IMR-90 (cell line): ENCODE results near the gene SMG1. TPM values are rescaled to one million over a fixed set of nuclear protein-coding genes. Genes with fewer than 3 reads are reported as not detected.

Experiments used
- ATAC-seq: fragments of 200-7000 bp; cut with Tn5 transposase; 2 replicates; pipeline ENCODE4 v1.9.1; 2020; ENCODE audit warnings: low read depth, mild to moderate bottlenecking, moderate library complexity
- BruUV-seq: library from RNA; stranded (reverse); fragments of 400-500 nt; replicated peaks from 2 replicates; lab custom pipeline; 2021; lab: Mats Ljungman, UMichigan
- CTCF ChIA-PET: fragments of 300-600 bp; formaldehyde crosslinking; extraction: SDS; loops from one replicate; lab custom pipeline; 2021; ENCODE audit warnings: antibody characterized with exemption; lab: Yijun Ruan, JAX
- POLR2A ChIA-PET: fragments of 300-600 bp; sonication (Branson Sonifier 250); formaldehyde crosslinking; loops from one replicate; lab custom pipeline; 2022; ENCODE audit warnings: antibody characterized with exemption; ENCODE audit not compliant: unreplicated experiment; lab: Charles Lee
- DNase-seq: peaks from one replicate; pipeline ENCODE4 v3.0.0; 2013
- H2AFZ ChIP-seq: replicated peaks from 2 replicates; pipeline ENCODE3; 2013; ENCODE audit warnings: low read length, mild to moderate bottlenecking; ENCODE audit not compliant: poor library complexity
- H2AK5ac ChIP-seq: 2 replicates; pipeline ENCODE4 v1.6.1; 2013; ENCODE audit warnings: low read depth, low read length, inconsistent platforms
- H2AK9ac ChIP-seq: replicated peaks from 2 replicates; pipeline ENCODE3; 2013; ENCODE audit warnings: mild to moderate bottlenecking, low read depth, low read length, moderate library complexity; ENCODE audit not compliant: poor library complexity
- H2BK120ac ChIP-seq: 2 replicates; pipeline ENCODE4 v1.6.1; 2013; ENCODE audit warnings: low read depth, low read length, inconsistent platforms
- H2BK15ac ChIP-seq: 3 replicates; pipeline ENCODE4 v1.6.1; 2013; ENCODE audit warnings: low read depth, low read length, inconsistent platforms
- H2BK20ac ChIP-seq: 2 replicates; pipeline ENCODE4 v1.6.1; 2013; ENCODE audit warnings: low read depth, mild to moderate bottlenecking, inconsistent platforms, low read length, moderate library complexity
- H2BK5ac ChIP-seq: 2 replicates; pipeline ENCODE4 v1.6.1; 2013; ENCODE audit warnings: mild to moderate bottlenecking, low read depth, low read length, inconsistent platforms; ENCODE audit not compliant: poor library complexity, severe bottlenecking
- H3K14ac ChIP-seq: replicated peaks from 2 replicates; pipeline ENCODE4 v1.6.1; 2013; ENCODE audit warnings: low read depth, low read length, inconsistent platforms
- H3K18ac ChIP-seq: 2 replicates; pipeline ENCODE4 v1.6.1; 2013; ENCODE audit warnings: low read depth, low read length, control low read depth
- H3K23ac ChIP-seq: 2 replicates; pipeline ENCODE4 v1.6.1; 2013; ENCODE audit warnings: low read depth, low read length, inconsistent platforms
- H3K27ac ChIP-seq: 2 replicates; pipeline ENCODE4 v1.5.1; 2013; ENCODE audit warnings: mild to moderate bottlenecking, control low read depth, low read length; ENCODE audit not compliant: insufficient read depth
- H3K27me3 ChIP-seq: 2 replicates; pipeline ENCODE4 v1.6.1; 2013; ENCODE audit warnings: low read length; ENCODE audit not compliant: control insufficient read depth, insufficient read depth
- H3K36me3 ChIP-seq: 2 replicates; pipeline ENCODE4 v1.6.1; 2013; ENCODE audit warnings: low read length, mixed read lengths; ENCODE audit not compliant: control insufficient read depth, insufficient read depth
- H3K4ac ChIP-seq: 2 replicates; pipeline ENCODE4 v1.6.1; 2013; ENCODE audit warnings: low read depth, low read length, inconsistent platforms
- H3K4me1 ChIP-seq: 2 replicates; pipeline ENCODE4 v1.6.1; 2013; ENCODE audit warnings: low read length, mixed read lengths; ENCODE audit not compliant: control insufficient read depth, insufficient read depth
- H3K4me2 ChIP-seq: 2 replicates; pipeline ENCODE4 v1.6.1; 2013; ENCODE audit warnings: low read depth, mild to moderate bottlenecking, control low read depth, low read length, moderate library complexity
- H3K4me3 ChIP-seq: 2 replicates; pipeline ENCODE4 v1.5.1; 2013; ENCODE audit warnings: low read depth, mild to moderate bottlenecking, control low read depth, low read length, moderate library complexity; ENCODE audit not compliant: insufficient read depth
- H3K56ac ChIP-seq: 2 replicates; pipeline ENCODE4 v1.6.1; 2013; ENCODE audit warnings: low read length, inconsistent platforms; ENCODE audit not compliant: insufficient read depth; ENCODE audit errors: extremely low read depth
- H3K79me1 ChIP-seq, 2 experiments: 2 replicates each; pipeline ENCODE4 v1.6.1; 2013; ENCODE audit warnings: low read length in 2 of 2, inconsistent platforms in 1 of 2, low read depth in 1 of 2
- H3K9ac ChIP-seq: 2 replicates; pipeline ENCODE4 v1.6.1; 2013; ENCODE audit warnings: low read depth, low read length, control low read depth
- H3K9me1 ChIP-seq: 2 replicates; pipeline ENCODE4 v1.6.1; 2013; ENCODE audit warnings: low read length, inconsistent platforms; ENCODE audit not compliant: insufficient read depth
- H3K9me3 ChIP-seq: 2 replicates; pipeline ENCODE4 v1.6.1; 2013; ENCODE audit warnings: low read length; ENCODE audit not compliant: control insufficient read depth, insufficient read depth
- H4K20me1 ChIP-seq: 2 replicates; pipeline ENCODE4 v1.6.1; 2013; ENCODE audit warnings: low read length, inconsistent platforms; ENCODE audit not compliant: insufficient read depth
- H4K5ac ChIP-seq: 2 replicates; pipeline ENCODE4 v1.6.1; 2013; ENCODE audit warnings: mild to moderate bottlenecking, low read depth, low read length, control low read depth
- H4K8ac ChIP-seq, 2 experiments: 2 replicates each; pipeline ENCODE4 v1.6.1; 2013; ENCODE audit warnings: low read depth in 2 of 2, low read length in 2 of 2, control low read depth in 1 of 2, inconsistent platforms in 1 of 2
- H4K91ac ChIP-seq: 2 replicates; pipeline ENCODE4 v1.6.1; 2013; ENCODE audit warnings: low read depth, low read length, inconsistent platforms; ENCODE audit not compliant: insufficient read depth
- BHLHE40 ChIP-seq: fragments of 150-350 bp; IDR thresholded peaks from 2 replicates; pipeline ENCODE4 v1.6.1; 2016; ENCODE audit warnings: mild to moderate bottlenecking, low read depth, low read length
- CEBPB ChIP-seq: IDR thresholded peaks from 2 replicates; pipeline ENCODE4 v1.6.1; 2012; ENCODE audit warnings: low read depth, low read length, improper control_type of control experiment
- CHD1 ChIP-seq: IDR thresholded peaks from 2 replicates; pipeline ENCODE4 v1.6.1; 2012; ENCODE audit warnings: low read depth, low read length, improper control_type of control experiment
- CTCF ChIP-seq: conservative IDR thresholded peaks from 2 replicates; pipeline ENCODE4 v1.5.1; 2012; ENCODE audit warnings: mild to moderate bottlenecking, low read depth, low read length, improper control_type of control experiment
- ELK1 ChIP-seq: fragments of 150-350 bp; IDR thresholded peaks from 2 replicates; pipeline ENCODE4 v1.6.1; 2016; ENCODE audit warnings: low read depth, mild to moderate bottlenecking, low read length, moderate library complexity, borderline replicate concordance
- FOS ChIP-seq: fragments of 150-350 bp; IDR thresholded peaks from 2 replicates; pipeline ENCODE4 v1.6.1; 2016; ENCODE audit warnings: low read depth, low read length
- MAFK ChIP-seq: IDR thresholded peaks from 2 replicates; pipeline ENCODE4 v1.6.1; 2012; ENCODE audit warnings: low read depth, low read length, improper control_type of control experiment
- MAZ ChIP-seq: IDR thresholded peaks from 2 replicates; pipeline ENCODE4 v1.6.1; 2012; ENCODE audit warnings: low read depth, mild to moderate bottlenecking, low read length, improper control_type of control experiment, moderate library complexity, borderline replicate concordance
- MXI1 ChIP-seq: IDR thresholded peaks from 2 replicates; pipeline ENCODE4 v1.6.1; 2012; ENCODE audit warnings: low read depth, mild to moderate bottlenecking, low read length, moderate library complexity, borderline replicate concordance
- NFE2L2 ChIP-seq: fragments of 150-350 bp; IDR thresholded peaks from 2 replicates; pipeline ENCODE4 v1.6.1; 2016; ENCODE audit warnings: low read depth, mild to moderate bottlenecking, low read length
- POLR2A ChIP-seq: IDR thresholded peaks from 2 replicates; pipeline ENCODE4 v1.6.1; 2012; ENCODE audit warnings: mild to moderate bottlenecking, low read depth, low read length
- RAD21 ChIP-seq: IDR thresholded peaks from 2 replicates; pipeline ENCODE4 v1.6.1; 2012; ENCODE audit warnings: low read length, improper control_type of control experiment
- RCOR1 ChIP-seq: IDR thresholded peaks from 2 replicates; pipeline ENCODE4 v1.6.1; 2012; ENCODE audit warnings: mild to moderate bottlenecking, low read length, improper control_type of control experiment; ENCODE audit not compliant: insufficient replicate concordance
- RFX5 ChIP-seq: IDR thresholded peaks from 2 replicates; pipeline ENCODE4 v1.8.0; 2012; ENCODE audit warnings: low read depth, mild to moderate bottlenecking, low read length, moderate library complexity
- SMC3 ChIP-seq: fragments of 150-350 bp; IDR thresholded peaks from 2 replicates; pipeline ENCODE4 v1.6.1; 2016; ENCODE audit warnings: low read depth, mild to moderate bottlenecking, antibody characterized with exemption, low read length, moderate library complexity
- USF2 ChIP-seq: fragments of 150-350 bp; IDR thresholded peaks from 2 replicates; pipeline ENCODE4 v1.6.1; 2017; ENCODE audit warnings: mild to moderate bottlenecking, antibody characterized with exemption, low read length, low read depth
- WGBS, 2 experiments: methylation state at CpG; one replicate each; pipeline versions ENCODE4 v1.1.5 to v1.1.7; 2013; ENCODE audit warnings: missing lambda C conversion rate in 2 of 2; ENCODE audit not compliant: insufficient read length in 1 of 2; ENCODE audit errors: extremely low coverage in 2 of 2; 5-methylcytosine and 5-hydroxymethylcytosine counted together
- dilution Hi-C: fragments of 300-500 bp; cut with HindIII; formaldehyde crosslinking; loops from one replicate; pipeline ENCODE4 v1.14.3; 2018; ENCODE audit warnings: low sequenced_read_pairs; ENCODE audit not compliant: unreplicated experiment
- in situ Hi-C: fragments of 300-500 bp; cut with MboI; formaldehyde crosslinking; loops from 3 replicates; pipeline ENCODE4 v1.14.3; 2019; ENCODE audit warnings: low sequenced_read_pairs, inconsistent platforms, mixed read lengths
- intact Hi-C: fragments of 100-400 bp; cut with micrococcal nuclease; formaldehyde crosslinking; loops from 2 replicates; pipeline ENCODE4 v1.10.0; 2022
- polyA plus RNA-seq, 3 experiments: library from polyadenylated mRNA; depleted of rRNA; stranded (reverse); fragments of >200 nt; gene quantifications; 2 replicates each; pipeline ENCODE4 v1.2.3, GENCODE V29; 2012; ENCODE audit warnings: low replicate concordance in 1 of 3
- total RNA-seq: library from RNA; depleted of rRNA; stranded (reverse); fragments of >200 nt; gene quantifications from 2 replicates; pipeline ENCODE4 v1.2.3, GENCODE V29; 2012

Gene SMG1
- total and polyA plus RNA-seq, 2 of the 4 experiments (the other 2 are of a cell fraction): 13.4 to 53.8 TPM

GRCh38 chr16:18950469-18951185 is 24.4 kb upstream of the SMG1 start:
- H3K9me1 ChIP-seq: no peaks in the 10 kb centered on the region
- H4K20me1 ChIP-seq: no peaks in the 10 kb centered on the region
- no peak overlapping the region for H4K8ac ChIP-seq
- WGBS, 2 experiments: no CpG with 5 or more reads among the region's 11 CpGs
- no peak overlapping the region for H2BK5ac ChIP-seq
- H4K91ac ChIP-seq: no peak overlapping the region
- dilution Hi-C loops: no loop called here
- H3K27me3 ChIP-seq: peaks cover 2% of the 10 kb centered on the region; the same call in 1 of the 2 replicates
- no peak overlapping the region for H3K56ac ChIP-seq
- no peak overlapping the region for H2BK15ac ChIP-seq
- CTCF ChIA-PET: no interaction called here
- H3K9me3 ChIP-seq: no peaks in the 10 kb centered on the region
- no peak overlapping the region for H2BK120ac ChIP-seq
- H3K4me1 ChIP-seq: no peaks in the 10 kb centered on the region
- TF ChIP-seq MXI1: no peak
- no peak for TF ChIP-seq MAZ
- TF ChIP-seq CTCF: no peak
- no peak for TF ChIP-seq CEBPB
- TF ChIP-seq CHD1: no peak
- no peak for TF ChIP-seq FOS
- no peak for TF ChIP-seq NFE2L2
- no peak for TF ChIP-seq ELK1
- no peak for TF ChIP-seq SMC3
- TF ChIP-seq RAD21: no peak
- TF ChIP-seq POLR2A: no peak
- TF ChIP-seq USF2: no peak
- TF ChIP-seq RFX5: no peak
- TF ChIP-seq RCOR1: no peak
- no peak for TF ChIP-seq MAFK
- TF ChIP-seq BHLHE40: no peak
- BruUV-seq: no TSS peak
- intact Hi-C loops: no loop called here
- no peak overlapping the region for H3K23ac ChIP-seq
- H3K9ac ChIP-seq: no peak overlapping the region
- POLR2A ChIA-PET: no interaction called here
- no peak for ATAC-seq
- H2AK5ac ChIP-seq: no peak overlapping the region
- H3K36me3 ChIP-seq: no peaks in the 10 kb centered on the region
- no peak overlapping the region for H3K4ac ChIP-seq
- H3K27ac ChIP-seq: no peak overlapping the region
- in situ Hi-C loops: no loop called here
- no peak overlapping the region for H3K4me2 ChIP-seq
- no peak overlapping the region for H2BK20ac ChIP-seq
- DNase-seq: no peak
- no peak overlapping the region for H3K18ac ChIP-seq
- no peak overlapping the region for H3K4me3 ChIP-seq
- H4K5ac ChIP-seq: no peak overlapping the region
- H3K79me1 ChIP-seq: no peaks in the 10 kb centered on the region
- H3K14ac ChIP-seq: no peak overlapping the region
- no peak overlapping the region for H2AFZ ChIP-seq
- no peak overlapping the region for H2AK9ac ChIP-seq
